SK-N-MC (cell line): Measurements from ENCODE around the gene PTGER4.

ENCODE experiments used
- EZH2 ChIP-seq: fragments of 200-600 bp; sonication (generic); IDR thresholded peaks from one replicate; pipeline ENCODE4 v1.6.1; 2017; ENCODE audit warnings: antibody characterized with exemption
- FOXP2 ChIP-seq: optimal IDR thresholded peaks from 2 replicates; pipeline ENCODE3; 2011; ENCODE audit warnings: mild to moderate bottlenecking, moderate library complexity; ENCODE audit not compliant: insufficient read depth; ENCODE audit errors: extremely low read length, control extremely low read depth
- POLR2AphosphoS5 ChIP-seq: IDR thresholded peaks from 2 replicates; pipeline ENCODE4 v1.6.1; 2012; ENCODE audit warnings: mild to moderate bottlenecking, low read depth, low read length, borderline replicate concordance

DNA sequence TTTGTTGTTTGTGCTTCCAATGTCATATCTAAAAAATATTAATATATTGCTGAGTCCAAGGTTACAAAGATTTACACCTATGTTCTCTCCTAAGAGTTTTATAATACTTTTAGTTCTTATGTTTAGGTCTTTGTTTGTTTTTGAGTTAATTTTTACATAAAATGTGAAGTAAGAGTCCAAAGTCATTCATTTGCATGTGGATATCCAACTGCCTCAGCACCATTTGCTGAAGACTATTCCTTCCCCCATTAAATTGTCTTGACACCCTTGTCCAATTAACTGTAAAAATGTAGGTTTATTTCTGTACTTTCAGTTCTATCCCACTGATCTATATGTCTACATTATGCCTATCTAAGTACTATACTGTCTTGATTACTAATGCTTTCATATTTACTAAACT lies 40.4 kb downstream of the PTGER4 start:
- TF ChIP-seq POLR2AphosphoS5 (no peak), EZH2 (no peak), FOXP2 (no peak)
